ENCODE results near the gene GOSR2. TPM values are rescaled to one million over a fixed set of nuclear protein-coding genes. Genes with fewer than 3 reads are reported as not detected.
"Not testable (repeated sequence)": the region's sequence is repeated elsewhere in the genome, so short reads cannot be mapped to it uniquely, and the experiment has no call there.

Gene GOSR2
- total RNA-seq, 1 donor from 2014 or later = 65.1 TPM

- intact Hi-C loops (cut with micrococcal nuclease) = loop anchor here (10.0 kb wide), 1 partner anchor 734 kb away; the partner anchor contains the start of gene KANSL1
Measured at GRCh38 chr17:46928467-46929261, 5.7 kb downstream of the GOSR2 start.

GRCh38 chr17:46929413-46929812, 6.5 kb downstream of the GOSR2 start:
- intact Hi-C loops (cut with micrococcal nuclease) = loop anchor here (10.0 kb wide), 1 partner anchor 735 kb away; the partner anchor contains the start of gene KANSL1

- intact Hi-C loops (cut with micrococcal nuclease) = no loop called here
Measured at GRCh38 chr17:46930051-46930450, 7.1 kb downstream of the GOSR2 start.

- intact Hi-C loops (cut with micrococcal nuclease) = no loop called here
Measured at GRCh38 chr17:46931596-46931995, 8.6 kb downstream of the GOSR2 start.

GRCh38 chr17:46935658-46936266, 12.8 kb downstream of the GOSR2 start:
- intact Hi-C loops (cut with micrococcal nuclease) = no loop called here

GRCh38 chr17:46940692-46941404, 17.9 kb downstream of the GOSR2 start:
- intact Hi-C loops (cut with micrococcal nuclease) = loop anchor here (2.0 kb wide), 1 partner anchor 98 kb away; no protein-coding TSS in a partner anchor

- intact Hi-C loops (cut with micrococcal nuclease) = no loop called here
Measured at GRCh38 chr17:46942441-46943217, 19.7 kb downstream of the GOSR2 start.

GRCh38 chr17:46943218-46943500, 20.2 kb downstream of the GOSR2 start:
- intact Hi-C loops (cut with micrococcal nuclease) = no loop called here

GRCh38 chr17:46943501-46944393, 20.8 kb downstream of the GOSR2 start:
- intact Hi-C loops (cut with micrococcal nuclease) = no loop called here

- intact Hi-C loops (cut with micrococcal nuclease) = no loop called here
Measured at GRCh38 chr17:46944931-46945330, 22.0 kb downstream of the GOSR2 start.

GRCh38 chr17:46947216-46947615, 24.3 kb downstream of the GOSR2 start:
- intact Hi-C loops (cut with micrococcal nuclease) = no loop called here

GRCh38 chr17:46948544-46948943, 25.6 kb downstream of the GOSR2 start:
- intact Hi-C loops (cut with micrococcal nuclease) = no loop called here

- intact Hi-C loops (cut with micrococcal nuclease) = no loop called here
Measured at GRCh38 chr17:46949291-46950174, 26.6 kb downstream of the GOSR2 start.

- intact Hi-C loops (cut with micrococcal nuclease) = no loop called here
Measured at GRCh38 chr17:46950342-46950996, 27.5 kb downstream of the GOSR2 start.

GRCh38 chr17:46950997-46951621, 28.1 kb downstream of the GOSR2 start:
- intact Hi-C loops (cut with micrococcal nuclease) = no loop called here

- intact Hi-C loops (cut with micrococcal nuclease) = no loop called here
Measured at GRCh38 chr17:46951706-46952105, 28.7 kb downstream of the GOSR2 start.

GRCh38 chr17:46952115-46952514, 29.2 kb downstream of the GOSR2 start:
- intact Hi-C loops (cut with micrococcal nuclease) = no loop called here

- intact Hi-C loops (cut with micrococcal nuclease) = not testable (repeated sequence)
Measured at GRCh38 chr17:46953191-46953590, 30.2 kb downstream of the GOSR2 start.

Data from T-helper 2 cell treated with Interferon-gamma antibody and Interleukin-4, amounts not matched to agents 100 ng/mL and 5 ng/mL, for 36 hours (primary cell).